AG04450 (cell line): ENCODE measurements around the gene GMPPA. TPM values are rescaled to one million over a fixed set of nuclear protein-coding genes. Genes with fewer than 3 reads are reported as not detected.

Source experiments
- CTCF ChIA-PET: fragments of 300-600, 350-600 bp; formaldehyde crosslinking; extraction: SDS; loops from one replicate; lab custom pipeline; 2022; ENCODE audit warnings: antibody characterized with exemption, inconsistent platforms; lab: Charles Lee
- POLR2A ChIA-PET: fragments of 350-600 bp; formaldehyde crosslinking; extraction: SDS; loops from one replicate; lab custom pipeline; 2021; ENCODE audit warnings: antibody characterized with exemption, inconsistent platforms; lab: Yijun Ruan, JAX
- DNase-seq: peaks from one replicate; pipeline ENCODE4 v3.0.0-alpha.2; 2011; ENCODE audit warnings: low read depth, low spot score
- H3K27ac ChIP-seq: one replicate; pipeline ENCODE4 v1.5.1; 2012; ENCODE audit warnings: low read depth, low read length, control low read depth
- H3K27me3 ChIP-seq: one replicate; pipeline ENCODE4 v1.6.0; 2012; ENCODE audit warnings: low read length; ENCODE audit not compliant: control insufficient read depth, insufficient read depth
- H3K4me3 ChIP-seq: 2 replicates; pipeline ENCODE4 v1.5.1; 2011; ENCODE audit warnings: mild to moderate bottlenecking, low read depth, low read length, control low read depth
- H3K9me3 ChIP-seq: 2 replicates; pipeline ENCODE4 v1.5.1; 2012; ENCODE audit warnings: low read length; ENCODE audit not compliant: control insufficient read depth, insufficient read depth
- CTCF ChIP-seq: IDR thresholded peaks from 2 replicates; pipeline ENCODE4 v1.5.1; 2011; ENCODE audit warnings: low read depth, low read length, control low read depth, inconsistent platforms
- polyA plus RNA-seq: library from polyadenylated mRNA; depleted of rRNA; stranded (reverse); fragments of >200 nt; gene quantifications from 2 replicates; pipeline ENCODE4 v1.2.3, GENCODE V29; 2011

GMPPA gene
- polyA plus RNA-seq, 1 experiment, result 90.1 TPM

DNA sequence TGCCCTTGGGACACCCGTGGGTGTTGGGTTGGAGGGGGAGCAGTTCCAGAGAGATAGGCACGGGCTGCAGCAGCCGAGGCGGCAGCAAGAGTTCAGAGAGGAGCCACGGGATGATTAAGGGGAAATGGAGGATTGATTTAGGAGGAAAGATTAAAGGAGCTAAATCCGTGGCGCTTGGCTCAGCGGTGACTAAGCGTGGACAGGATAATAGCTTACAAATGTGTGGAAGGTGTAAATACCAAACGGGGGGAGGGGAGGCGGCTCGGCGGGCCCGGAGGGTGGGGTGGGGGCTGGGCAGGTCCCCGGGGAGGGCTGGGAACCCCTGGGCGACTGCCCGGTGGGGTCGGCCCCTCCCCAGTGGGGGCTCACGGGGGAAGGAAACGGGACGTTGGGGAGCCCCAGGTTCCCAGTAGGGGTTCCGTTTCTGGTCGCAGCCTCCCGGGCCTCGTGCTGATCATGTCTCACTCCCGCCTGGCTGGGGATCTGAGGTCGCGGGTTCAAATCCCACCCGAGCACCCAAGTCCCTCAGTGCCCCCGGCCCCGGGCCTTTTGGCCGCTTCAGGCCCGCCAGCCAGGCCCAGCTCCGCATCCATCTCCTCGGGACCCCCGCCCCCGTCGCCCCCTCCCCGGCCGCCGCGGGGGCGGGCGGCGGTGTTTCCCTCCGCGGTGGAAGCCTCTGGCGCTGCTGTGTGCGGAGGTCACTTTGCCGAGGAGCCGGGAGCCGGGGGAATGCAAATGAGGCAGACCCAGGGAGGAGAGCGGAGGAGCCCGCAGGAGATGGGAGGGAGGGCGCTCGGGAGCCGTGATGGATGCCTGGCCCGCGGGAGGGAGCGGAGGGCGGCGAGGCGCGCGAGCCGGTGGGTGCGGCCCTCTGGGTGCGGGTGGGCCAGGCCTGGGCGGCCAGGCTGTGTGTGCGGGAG lies 23.7 kb downstream of the GMPPA start:
- ChIA-PET CTCF (interaction anchor here (0.6 to 9.9 kb wide), 16 partner anchors 9 to 212 kb away, joined by 3 to 270 read pairs (median 10); partner anchors contain the start of genes DNPEP, GMPPA and OBSL1), POLR2A (interaction anchor here (0.9 to 1.0 kb wide), 2 partner anchors 12 to 24 kb away, joined by 4 to 6 read pairs; partner anchors contain the start of gene GMPPA)
- TF ChIP-seq CTCF, result no peak
- no peak for DNase-seq
- H3K4me3 ChIP-seq, result 0 out of 2 replicates have a peak overlapping the region, but pooled peaks have one; percentile 13
- no peaks in the 10 kb centered on the region for H3K9me3 ChIP-seq
- H3K27ac ChIP-seq, result peak overlapping the region; percentile 47
- peaks cover 20% of the 10 kb centered on the region for H3K27me3 ChIP-seq

- Histone ChIP-seq H3K27me3 (peaks cover 24% of the 10 kb centered on the region), H3K27ac (no peak overlapping the region), H3K9me3 (no peaks in the 10 kb centered on the region), H3K4me3 (no peak overlapping the region)
- no peak for DNase-seq
- ChIA-PET POLR2A (interaction anchor here (0.6 to 1.0 kb wide), 2 partner anchors 13 to 25 kb away, joined by 3 to 6 read pairs; partner anchors contain the start of gene GMPPA), CTCF (interaction anchor here (0.9 to 9.9 kb wide), 7 partner anchors 15 to 120 kb away, joined by 4 to 270 read pairs (median 35); partner anchors contain the start of gene GMPPA)
- no peak for TF ChIP-seq CTCF
Observed at GRCh38 chr2:219523031-219523671, 24.5 kb downstream of the GMPPA start.

DNA sequence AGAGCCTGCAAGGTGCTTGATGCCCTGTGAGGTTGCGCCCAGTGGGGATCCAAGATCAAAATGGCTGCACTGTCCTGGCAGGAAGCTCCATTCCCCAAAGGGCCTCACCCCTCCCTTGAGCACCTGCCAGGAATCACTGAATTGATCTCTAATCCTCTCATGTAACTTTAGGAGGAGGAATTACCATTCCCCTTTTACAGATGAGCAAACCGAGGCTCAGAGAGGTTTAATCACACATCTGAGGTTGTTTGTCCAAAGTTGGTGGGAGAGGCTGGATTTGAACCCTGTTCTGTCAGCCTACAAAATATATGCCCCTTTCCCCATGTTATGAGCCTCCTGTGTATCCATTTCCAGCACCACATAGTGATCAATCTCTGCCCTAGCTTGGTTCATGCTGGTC lies 26.1 kb downstream of the GMPPA start:
- CTCF ChIA-PET, result interaction anchor here (1.6 to 9.9 kb wide), 5 partner anchors 16 to 122 kb away, joined by 4 to 270 read pairs (median 97); a partner anchor contains a TSS
- POLR2A ChIA-PET, result no interaction called here
- Histone ChIP-seq H3K9me3 (no peaks in the 10 kb centered on the region), H3K27me3 (peaks cover 30% of the 10 kb centered on the region), H3K4me3 (no peak overlapping the region), H3K27ac (no peak overlapping the region)
- no peak for TF ChIP-seq CTCF
- DNase-seq, result no peak

GRCh38 chr2:219525533-219526232 lies 27.0 kb downstream of the GMPPA start:
- Histone ChIP-seq H3K4me3 (no peak overlapping the region), H3K27me3 (peaks cover 34% of the 10 kb centered on the region), H3K9me3 (no peaks in the 10 kb centered on the region), H3K27ac (no peak overlapping the region)
- TF ChIP-seq CTCF, result no peak
- DNase-seq, result no peak
- ChIA-PET CTCF (interaction anchor here (1.6 to 9.9 kb wide), 5 partner anchors 15 to 123 kb away, joined by 4 to 270 read pairs (median 97); a partner anchor contains a TSS), POLR2A (interaction anchor here (0.5 kb wide), 1 partner anchor 110 kb away, joined by 3 read pairs; no protein-coding TSS in a partner anchor)
